HG03439 (cell line): Measurements from ENCODE around the gene WBP2.
A peak's percentile ranks its signal among the peaks of the same experiment; 100 is the strongest.

Experiments
- ATAC-seq: cut with Tn5 transposase; IDR thresholded peaks from one replicate; pipeline ENCODE4 v1.9.1; 2021; ENCODE audit warnings: mild to moderate bottlenecking, moderate library complexity; ENCODE audit not compliant: unreplicated experiment

The WBP2 gene

DNA sequence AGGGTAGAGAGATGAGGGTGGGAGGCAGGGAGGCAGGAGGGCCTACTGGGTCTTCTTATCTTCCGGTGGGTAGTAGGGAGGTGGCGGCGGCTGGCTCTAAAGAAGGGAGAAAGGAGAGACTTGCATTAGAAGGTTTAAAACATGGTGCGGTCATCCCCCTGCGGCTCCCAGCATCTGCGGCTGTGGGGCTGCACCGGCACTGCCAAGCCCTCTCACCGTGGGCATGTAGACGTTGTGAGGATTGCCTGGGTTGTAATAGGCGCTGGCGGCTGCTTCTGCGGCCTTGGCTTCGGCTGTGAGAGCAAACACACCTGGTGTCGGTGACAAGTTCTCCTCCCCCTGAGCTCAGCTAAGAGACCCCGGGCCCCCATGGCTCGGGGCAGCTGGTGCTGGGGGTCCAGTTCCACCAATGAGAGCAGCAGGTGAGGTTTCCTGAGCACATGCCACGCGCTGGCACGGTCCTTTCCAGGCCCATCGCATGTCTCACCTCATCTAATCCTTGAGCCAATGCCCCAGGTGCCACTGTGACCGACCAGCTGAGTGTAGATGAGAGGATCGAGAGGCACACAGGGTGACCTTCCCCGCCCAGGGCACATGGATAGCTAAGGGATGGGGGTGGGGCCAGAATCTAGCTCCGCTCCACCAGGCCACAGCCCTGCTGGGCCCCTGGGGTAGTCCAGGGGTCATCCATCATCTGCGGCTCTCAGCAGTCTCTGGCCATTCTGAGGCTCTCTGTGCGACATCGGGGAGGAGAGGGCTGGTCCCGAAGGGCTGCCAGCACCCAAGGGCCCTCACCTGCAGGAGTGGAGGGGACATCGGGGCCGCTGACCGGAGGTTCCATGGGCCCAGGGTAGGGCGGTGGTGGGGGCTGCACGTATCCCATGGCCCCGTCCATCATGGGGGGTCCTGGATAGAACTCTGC is 8.2 kb downstream of the WBP2 start:
- no peak for ATAC-seq

DNA sequence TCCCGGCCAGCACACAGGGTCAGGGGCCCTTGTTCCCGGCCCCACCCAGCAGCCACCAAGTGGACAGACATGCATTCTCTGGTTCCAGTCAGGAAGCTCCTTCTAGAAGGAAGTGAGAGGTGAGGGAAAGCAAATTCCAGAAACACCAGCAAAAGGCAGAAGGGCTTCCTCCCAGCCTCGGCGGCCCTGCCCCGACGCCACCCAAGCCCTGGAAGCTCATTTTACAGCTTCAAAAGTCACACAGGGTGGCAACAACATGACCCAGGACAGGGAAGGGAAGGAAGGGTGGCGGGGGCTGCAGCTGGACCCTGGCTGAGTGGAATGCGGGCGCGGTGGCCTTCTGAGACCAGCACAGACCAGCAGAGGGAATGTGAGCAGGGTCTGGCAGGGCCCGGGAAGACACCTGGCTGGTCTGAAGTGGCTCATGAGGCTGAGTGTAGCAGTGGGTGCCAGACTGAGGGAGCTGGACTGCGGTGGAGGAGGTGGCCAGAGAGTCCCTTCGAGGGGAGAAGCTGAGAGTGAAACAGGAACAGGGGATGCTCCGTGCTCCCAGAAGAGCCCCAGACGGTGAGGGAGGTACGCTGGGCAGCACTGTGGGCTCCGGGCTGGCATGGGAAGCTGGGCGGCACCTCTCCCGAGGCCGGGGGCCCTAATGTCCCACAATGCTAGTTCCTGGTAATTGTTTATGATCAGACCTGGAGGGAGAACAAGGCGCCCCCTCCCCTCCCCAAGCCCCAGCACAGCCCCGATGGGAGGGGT is 9.0 kb downstream of the WBP2 start:
- no peak for ATAC-seq

DNA sequence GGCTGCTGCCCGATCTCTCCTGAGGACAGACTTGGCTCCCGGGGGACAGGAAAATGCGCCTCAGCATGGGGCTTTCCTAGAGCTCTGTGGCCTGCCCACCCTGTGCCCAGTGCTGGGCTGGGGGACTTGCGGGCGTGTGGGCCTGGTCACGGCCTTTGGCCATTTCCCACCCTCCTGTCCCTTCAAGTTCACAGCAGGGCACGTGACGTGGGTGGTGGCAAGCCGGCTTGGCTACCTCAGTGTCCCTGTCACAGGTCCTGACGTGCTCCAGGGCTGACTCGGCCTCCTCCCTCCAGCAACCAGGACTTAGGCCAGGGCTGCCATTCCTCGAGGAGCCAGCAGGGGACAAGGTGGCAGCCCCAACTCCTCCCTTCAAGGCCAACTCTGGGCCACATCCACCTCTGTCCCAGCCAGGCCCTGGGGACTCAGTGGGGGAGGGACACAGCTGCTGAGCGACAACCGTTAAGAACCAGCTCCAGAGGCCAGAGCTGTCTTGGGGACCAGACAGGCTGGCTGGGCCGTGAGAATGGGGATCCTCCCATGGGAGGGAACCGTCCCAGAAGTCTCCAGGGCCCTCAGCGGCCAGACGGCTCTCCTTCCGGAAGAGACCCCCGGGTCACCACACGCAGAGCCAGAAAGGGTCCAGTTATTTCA is 9.9 kb downstream of the WBP2 start:
- ATAC-seq, result peak; percentile 64

DNA sequence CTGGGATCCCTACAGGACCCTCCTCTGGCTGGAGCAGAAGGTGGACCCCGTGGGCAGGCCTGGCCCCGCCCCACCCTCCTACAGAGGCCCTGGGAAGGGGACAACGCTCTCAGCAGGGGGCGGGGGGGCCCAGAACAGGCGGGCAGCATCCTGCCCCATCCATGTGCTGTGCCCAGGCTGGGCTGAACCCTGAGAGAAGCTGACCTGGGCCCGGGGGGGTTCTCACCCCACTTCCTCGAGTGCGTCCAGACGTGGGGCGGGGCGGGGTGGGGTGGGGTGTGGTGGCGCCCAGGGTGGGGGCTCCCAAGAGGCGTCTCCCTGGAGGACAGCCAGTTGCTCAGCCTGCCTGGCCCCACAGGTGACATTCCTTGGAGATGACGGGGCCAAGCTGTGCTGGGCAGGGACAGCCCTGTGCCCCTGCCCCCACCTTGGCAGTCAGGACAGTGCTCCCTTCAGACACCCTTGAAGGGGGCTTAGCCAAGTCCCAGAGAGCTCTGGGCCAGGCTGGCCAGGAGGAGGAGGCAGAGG is 10.5 kb downstream of the WBP2 start:
- no peak for ATAC-seq

DNA sequence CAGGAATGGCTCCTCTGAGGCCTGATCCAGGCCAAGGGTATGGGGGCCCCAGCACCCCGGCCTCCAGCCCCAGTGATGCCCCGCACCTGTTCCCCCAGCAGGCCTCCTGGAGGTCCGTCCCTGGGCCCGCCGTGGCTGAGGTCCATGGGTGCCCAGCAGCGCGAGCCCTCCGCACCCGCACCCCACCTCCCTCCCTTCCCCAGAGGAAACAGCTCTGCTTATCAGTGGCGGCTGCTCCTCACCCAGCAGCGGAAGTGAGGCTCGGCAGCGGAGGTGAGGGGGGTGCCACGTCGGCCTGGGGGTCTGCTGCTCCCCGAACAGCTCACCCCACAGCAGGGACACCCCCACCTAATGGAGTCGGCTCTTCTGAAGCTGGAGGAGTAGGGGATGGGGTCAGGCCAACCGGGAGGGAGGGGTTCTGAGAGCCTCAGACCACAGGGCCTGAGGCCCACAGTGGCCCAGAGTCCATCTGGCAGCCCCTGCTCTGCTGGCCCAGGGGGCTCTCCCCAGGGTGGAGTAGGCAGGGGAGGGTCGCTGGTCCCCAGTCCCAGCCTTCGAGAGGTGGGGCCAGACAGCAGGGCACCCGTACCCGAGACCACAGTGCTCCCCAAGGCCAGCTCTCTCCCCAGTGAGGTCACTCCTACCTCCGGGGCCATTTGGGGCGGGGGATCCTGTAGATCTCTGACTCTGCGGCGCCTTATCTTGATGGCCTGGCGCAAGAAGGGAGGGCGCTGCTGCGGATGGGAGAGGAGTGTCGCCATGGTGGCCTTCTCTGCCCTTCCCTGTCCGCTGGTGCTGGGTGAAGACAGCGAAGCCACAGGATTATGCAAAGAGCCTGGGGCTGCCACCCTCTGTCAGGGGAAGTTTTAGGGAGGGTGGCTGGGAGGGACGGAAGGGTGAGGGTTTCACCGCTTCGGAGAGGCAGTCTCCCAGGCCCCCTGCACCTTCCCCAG is 11.3 kb downstream of the WBP2 start, which contains the start of gene UNC13D:
Gene UNC13D, minus strand, starts transcription at position 828 of the 953 bp plus-strand sequence. Its CDS starts 67 bp downstream, at position 761.
- ATAC-seq, result peak; percentile 26

DNA sequence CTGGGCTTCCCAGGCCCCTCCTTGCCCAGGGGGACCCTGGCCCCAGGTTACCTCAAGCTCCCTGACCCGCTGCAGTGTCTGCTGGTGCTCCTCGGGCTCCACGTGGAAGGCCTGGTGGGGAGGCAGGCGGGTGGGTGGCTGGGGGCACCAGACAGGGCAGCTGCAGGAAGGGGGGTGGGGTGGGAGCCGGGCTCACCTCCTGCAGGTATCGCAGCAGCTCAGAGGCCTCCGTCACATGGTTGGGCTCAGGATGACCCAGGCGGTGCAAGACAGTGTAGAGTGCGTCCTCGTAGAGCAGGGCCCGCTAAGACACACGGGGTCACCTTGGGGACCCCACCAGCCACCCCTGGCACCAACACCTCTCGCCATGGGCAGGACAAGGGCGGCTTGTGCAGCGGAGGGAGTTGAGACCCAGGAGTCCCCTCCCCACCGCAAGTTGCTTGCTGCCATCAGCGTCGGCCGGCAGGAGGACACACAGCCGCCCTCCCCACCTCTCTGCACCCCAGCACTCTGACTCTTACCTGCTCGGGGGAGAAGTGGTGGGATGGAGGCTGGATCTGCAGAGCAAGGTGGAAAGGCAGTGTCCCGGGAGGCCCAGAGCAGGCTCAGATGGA is 12.1 kb downstream of the WBP2 start:
- ATAC-seq, result no peak

DNA sequence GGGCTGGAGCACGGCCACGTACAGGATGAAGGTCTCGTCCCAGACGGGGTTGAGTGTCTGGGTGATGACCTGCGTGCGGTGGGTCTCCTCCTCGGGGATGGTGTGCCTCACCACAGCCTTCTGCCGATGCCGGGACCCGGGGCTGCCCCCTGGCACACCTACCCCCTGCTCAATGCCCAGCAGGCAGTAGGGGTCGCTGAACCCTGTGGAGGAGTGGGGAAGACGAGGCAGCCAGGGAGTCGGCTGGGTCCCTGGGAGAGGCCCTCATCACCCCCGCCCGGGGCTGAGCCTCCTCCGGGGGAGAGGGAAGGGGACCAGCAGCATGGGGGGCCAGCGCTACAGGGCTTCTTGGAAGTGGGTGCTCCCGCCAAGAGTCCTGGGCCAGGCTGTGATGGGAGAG is 12.7 kb downstream of the WBP2 start:
- no peak for ATAC-seq

DNA sequence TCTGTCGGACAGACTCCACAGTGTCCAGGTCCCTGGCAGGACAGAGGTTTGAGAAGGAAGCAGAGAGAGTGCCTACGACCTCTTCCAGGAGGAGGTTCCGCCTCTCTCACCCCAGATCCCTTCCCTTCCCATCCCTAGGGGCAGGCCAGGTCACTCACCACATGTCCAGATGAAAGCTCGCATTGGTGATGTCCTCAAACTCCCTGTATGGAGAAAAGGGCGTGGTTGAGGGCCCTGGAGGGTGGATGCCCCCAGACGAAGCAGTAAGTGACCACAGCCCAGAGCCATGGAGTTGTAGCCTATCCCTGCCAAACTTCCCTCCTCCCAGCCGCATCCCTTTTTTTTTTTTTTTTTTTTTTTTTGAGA is 14.4 kb downstream of the WBP2 start:
- no peak for ATAC-seq

DNA sequence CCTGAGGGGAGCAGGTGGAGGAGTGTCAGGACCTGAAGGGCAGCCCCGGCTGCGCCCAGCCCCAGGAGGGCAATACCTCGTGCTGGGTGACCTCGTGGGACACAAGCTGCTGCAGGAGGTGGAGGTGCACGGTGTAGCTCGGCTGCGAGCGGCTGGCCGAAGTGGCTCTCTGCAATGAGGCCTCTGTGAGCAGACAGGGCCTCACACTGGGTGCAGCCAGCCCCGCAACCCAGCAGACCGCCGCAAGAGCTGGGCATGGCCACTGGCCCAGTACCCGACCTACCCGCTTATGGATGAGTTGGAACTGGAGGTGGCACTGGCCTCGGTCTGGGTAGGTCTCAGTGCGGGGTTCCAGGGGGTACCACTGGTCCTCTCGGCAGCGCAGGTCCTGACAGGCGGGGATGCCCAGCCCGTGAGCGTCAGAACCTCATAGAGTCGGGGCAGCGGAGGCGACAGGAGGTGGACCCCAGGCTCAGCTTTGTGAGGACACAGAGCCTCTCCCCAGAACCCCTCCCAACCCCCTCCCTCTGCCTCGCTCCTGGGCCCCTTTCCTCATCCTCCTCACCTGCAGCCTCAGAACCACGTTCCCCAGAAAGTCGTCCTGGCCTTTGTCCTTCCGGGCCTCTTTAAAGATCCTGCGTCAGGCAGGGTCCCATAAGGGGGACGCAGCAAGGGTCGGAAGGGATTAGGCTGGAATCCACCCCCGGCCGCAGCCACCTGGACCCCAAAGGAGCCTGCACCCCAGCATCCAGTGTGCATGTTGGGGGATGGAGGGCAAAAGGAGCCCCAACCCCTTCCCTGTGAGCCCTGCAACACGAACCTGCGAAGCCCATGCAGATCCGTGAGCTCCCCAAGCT is 15.0 kb downstream of the WBP2 start:
- no peak for ATAC-seq

DNA sequence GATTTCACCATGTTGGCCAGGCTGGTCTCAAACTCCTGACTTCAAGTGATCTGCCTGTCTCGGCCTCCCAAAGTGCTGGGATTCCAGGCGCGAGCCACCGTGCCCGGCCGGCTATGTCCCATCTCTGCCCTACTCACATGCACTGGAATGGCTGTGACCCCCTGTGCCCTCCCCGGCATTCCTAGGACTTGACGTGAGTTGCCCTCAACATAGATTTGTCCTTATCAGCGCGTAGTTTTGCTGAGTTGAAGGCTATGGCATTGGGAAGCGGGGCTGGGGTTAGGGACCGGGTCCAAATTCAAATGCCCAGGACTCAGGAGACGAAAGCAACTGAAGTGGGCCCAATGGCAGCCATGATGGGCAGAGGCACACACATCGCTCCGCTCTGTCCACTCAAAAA is 16.7 kb downstream of the WBP2 start:
- ATAC-seq, result no peak

DNA sequence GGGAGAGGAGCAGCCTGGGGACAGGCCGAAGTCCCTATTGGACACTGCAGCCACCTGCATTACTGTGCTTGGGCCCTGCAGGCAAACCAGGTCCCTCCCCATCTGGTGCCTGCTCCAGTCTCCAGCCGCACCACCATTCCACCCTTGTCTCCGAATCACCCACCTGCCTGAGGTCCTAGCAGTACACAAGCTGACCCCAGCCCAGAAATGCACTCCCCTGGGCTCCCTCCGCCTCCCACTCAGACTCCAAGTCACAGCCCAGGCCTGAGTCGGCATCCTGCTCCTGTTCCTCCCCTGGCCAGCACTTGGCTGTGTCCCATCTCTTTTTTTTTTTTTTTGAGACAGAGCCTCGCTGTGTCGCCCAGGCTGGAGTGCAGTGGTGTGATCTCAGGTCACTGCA is 17.2 kb downstream of the WBP2 start:
- no peak for ATAC-seq

DNA sequence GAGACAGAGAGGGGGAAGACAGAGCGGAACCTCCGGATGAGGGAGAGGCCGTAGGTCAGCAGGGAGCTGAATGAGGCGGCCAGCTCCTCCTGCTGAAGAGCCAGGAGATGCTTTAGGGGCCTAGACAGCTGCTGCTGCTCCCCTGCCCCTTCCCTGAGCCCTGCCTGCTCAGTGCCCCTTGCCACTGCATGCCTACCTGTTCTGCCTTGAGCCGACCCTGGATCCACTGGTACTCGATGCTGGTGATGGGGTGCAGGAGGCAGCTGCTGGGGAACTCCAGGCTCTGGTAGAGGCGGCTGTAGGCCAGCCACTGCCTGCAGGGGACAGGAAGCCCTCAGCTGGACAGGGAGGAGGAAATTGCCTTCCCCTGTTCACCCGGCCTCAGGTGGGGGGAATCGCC is 18.5 kb downstream of the WBP2 start:
- no peak for ATAC-seq

DNA sequence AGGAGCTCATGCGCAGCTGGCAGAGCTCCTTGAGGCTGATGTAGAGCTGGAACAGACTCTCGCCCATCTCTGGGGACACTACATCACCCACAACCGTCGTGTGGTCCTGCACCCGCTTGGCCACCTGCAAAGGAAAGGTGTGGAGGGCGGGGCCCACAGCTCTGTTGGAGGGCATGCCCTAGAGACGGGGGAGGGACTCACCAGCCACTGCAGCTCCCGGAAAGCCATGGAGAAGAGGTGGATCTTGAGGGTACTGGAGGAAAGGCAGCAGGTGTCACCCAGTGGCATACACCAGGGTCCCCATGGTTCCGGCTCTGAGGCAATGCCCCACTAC is 19.5 kb downstream of the WBP2 start:
- no peak for ATAC-seq

DNA sequence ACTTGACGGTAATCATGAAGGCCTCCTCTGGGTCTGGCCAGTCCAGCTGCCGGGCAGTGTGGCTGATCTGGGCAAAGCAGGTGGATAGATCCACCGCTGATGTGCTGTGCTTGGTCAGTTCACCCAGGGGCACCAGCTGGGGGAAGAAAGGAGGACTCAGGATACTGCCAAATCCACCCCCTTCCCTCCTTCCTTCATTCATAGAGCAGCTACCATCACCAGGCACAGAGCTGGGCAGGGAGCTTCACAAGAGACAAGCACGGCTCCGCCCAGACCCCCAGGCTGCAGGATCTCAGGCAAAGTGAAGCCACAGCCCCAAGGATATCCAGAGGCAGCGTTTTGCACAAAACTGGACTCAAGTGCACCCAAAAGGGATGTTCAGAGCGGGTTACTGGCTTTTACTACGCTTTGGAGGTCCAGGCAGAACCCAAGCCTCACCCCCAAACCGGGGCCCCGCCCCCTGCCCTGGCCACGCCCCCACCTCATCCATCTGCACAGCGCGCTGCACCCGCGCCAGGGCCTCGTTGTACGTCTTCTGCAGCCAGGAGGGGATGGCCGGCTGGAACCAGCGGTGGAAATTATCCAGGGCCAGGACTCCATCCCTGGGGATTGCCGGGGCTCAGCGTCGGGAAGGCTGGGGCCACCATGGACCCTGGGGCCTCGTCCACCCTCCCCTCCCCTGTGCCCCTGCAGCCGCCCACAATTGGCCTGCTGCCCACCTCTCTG is 20.0 kb downstream of the WBP2 start:
- no peak for ATAC-seq

DNA sequence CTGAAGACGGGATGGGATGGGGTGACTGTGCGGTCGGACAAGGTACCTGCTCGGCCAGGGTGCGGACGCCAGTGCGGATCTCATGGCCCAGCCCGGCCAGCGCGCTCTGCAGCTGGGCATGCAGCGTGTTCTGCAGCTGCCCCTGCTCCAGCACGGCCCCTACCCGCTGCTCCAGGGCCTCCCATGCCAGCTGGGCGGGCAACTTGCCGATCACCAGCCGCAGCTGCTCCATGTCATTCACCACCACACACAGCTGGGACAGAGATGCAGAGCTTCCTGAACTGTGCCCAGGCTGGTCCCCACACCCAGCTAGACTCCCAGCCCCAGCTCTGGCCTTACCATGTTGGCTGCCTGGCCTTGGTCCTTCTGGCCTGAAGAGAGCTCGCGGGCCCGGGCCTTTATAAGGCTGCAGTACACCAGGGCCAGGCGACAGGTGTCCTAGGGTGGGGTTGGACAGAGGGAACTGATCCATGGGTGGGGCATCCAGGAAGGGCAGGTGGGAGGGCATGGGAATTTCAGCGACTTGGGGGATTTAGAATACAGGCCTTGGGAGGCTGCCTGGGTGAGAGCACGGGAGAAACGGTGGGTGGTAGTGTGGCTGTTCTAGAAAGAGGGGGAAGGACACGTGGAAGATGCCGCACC is 20.7 kb downstream of the WBP2 start:
- ATAC-seq, result no peak

DNA sequence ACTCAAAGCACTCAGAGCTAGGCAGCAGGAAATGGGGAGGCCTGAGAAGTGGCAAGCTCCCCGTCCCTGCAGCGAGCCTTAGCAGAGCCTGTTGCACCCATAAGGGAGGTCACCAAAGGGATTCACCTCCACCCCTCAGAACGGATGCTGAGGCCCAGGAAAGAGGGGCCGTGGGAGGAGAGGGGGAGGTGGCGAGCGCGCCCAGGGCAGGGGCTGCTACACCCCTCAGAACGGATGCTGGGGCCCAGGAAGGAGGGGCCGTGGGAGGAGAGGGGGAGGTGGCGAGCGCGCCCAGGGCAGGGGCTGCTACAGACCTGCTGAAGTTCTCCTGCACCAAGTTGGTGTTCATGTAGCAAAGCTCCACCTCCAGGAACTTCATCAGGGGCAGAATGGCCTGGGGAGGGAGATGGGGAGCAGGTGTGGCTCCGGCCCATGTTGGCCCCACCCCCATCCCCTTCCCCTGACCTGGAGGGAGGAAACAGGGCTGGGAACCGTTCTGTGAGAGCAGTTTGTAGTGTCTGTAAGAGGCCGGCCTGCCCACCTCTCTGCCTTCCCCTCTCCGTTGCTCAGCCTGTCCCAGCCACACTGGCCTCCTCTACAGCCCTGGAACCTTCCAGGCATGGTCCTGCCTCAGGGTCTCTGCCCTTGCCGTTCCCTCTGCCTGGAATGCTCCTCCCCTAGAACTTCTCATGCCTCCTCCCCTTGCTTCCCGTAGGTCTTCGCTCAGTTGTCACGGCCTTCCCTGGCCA is 22.3 kb downstream of the WBP2 start:
- ATAC-seq, result no peak

DNA sequence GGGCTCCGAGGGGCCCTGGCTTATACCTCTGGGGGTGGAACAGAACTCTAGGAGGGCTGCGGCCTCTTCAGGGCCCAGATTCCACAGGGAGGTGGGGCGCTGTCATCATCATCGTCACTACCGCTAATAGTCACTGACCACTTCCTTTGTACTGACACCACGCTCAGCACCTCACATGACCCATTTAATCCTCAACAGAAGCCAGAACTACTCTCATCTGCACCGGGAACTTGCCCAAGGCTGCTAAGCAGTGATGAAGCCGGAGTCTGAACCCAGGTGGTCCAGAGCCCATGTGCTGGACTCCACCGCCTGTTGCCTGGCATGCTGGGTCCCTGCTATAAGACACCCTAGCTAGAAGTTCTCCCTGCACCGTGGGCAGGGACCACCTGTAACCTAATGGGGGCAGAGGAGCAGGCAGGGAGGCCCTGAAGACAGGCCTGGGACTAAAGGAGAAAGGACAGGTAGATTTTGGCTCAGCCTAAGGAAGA is 22.9 kb downstream of the WBP2 start:
- no peak for ATAC-seq
